Measurements from ENCODE around the gene PCBP3.

PCBP3 gene

GRCh38 chr21:45786660-45787059 lies 143.1 kb downstream of the PCBP3 start:
- no CpG with 5 or more reads among the region's 6 CpGs for WGBS (ENCODE audit: insufficient coverage, insufficient read length)
- DNase-seq (ENCODE audit: low read depth, low spot score): no peak

GRCh38 chr21:45787371-45787770 lies 143.8 kb downstream of the PCBP3 start:
- no CpG with 5 or more reads among the region's 8 CpGs for WGBS (ENCODE audit: insufficient coverage, insufficient read length)
- DNase-seq (ENCODE audit: low read depth, low spot score): no peak
- H3K4me1 ChIP-seq (ENCODE audit: control insufficient read depth, insufficient read depth, low read length): no peaks in the 10 kb centered on the region; the same call in 1 of the 2 replicates
- H3K36me3 ChIP-seq (ENCODE audit: control insufficient read depth, insufficient read depth, low read length): no peaks in the 10 kb centered on the region
- H3K4me3 ChIP-seq (ENCODE audit: low read length): no peak overlapping the region
- H3K9me3 ChIP-seq (ENCODE audit: control insufficient read depth, insufficient read depth, low read length): no peaks in the 10 kb centered on the region
- H3K27me3 ChIP-seq (ENCODE audit: control insufficient read depth, insufficient read depth, low read length): no peaks in the 10 kb centered on the region
- H3K27ac ChIP-seq (ENCODE audit: low read length): no peak overlapping the region

More at GRCh38 chr21:45786660-45787059, 143.1 kb downstream of the PCBP3 start:
- H3K4me3 ChIP-seq (ENCODE audit: low read length): no peak overlapping the region
- no peaks in the 10 kb centered on the region for H3K27me3 ChIP-seq (ENCODE audit: control insufficient read depth, insufficient read depth, low read length)
- H3K9me3 ChIP-seq (ENCODE audit: control insufficient read depth, insufficient read depth, low read length): no peaks in the 10 kb centered on the region
- no peaks in the 10 kb centered on the region; the same call in 1 of the 2 replicates for H3K4me1 ChIP-seq (ENCODE audit: control insufficient read depth, insufficient read depth, low read length)
- H3K36me3 ChIP-seq (ENCODE audit: control insufficient read depth, insufficient read depth, low read length): no peaks in the 10 kb centered on the region
- H3K27ac ChIP-seq (ENCODE audit: low read length): no peak overlapping the region

- no peaks in the 10 kb centered on the region for H3K4me1 ChIP-seq (ENCODE audit: control insufficient read depth, insufficient read depth, low read length)
- no peak for DNase-seq (ENCODE audit: low read depth, low spot score)
- no peaks in the 10 kb centered on the region for H3K36me3 ChIP-seq (ENCODE audit: control insufficient read depth, insufficient read depth, low read length)
- no peaks in the 10 kb centered on the region for H3K9me3 ChIP-seq (ENCODE audit: control insufficient read depth, insufficient read depth, low read length)
- WGBS (ENCODE audit: insufficient coverage, insufficient read length): no CpG with 5 or more reads among the region's 16 CpGs
- no peak overlapping the region for H3K27ac ChIP-seq (ENCODE audit: low read length)
- no peaks in the 10 kb centered on the region for H3K27me3 ChIP-seq (ENCODE audit: control insufficient read depth, insufficient read depth, low read length)
- H3K4me3 ChIP-seq (ENCODE audit: low read length): no peak overlapping the region
Observed at GRCh38 chr21:45788198-45788597, 144.7 kb downstream of the PCBP3 start.

- H3K9me3 ChIP-seq (ENCODE audit: control insufficient read depth, insufficient read depth, low read length): no peaks in the 10 kb centered on the region
- no CpG with 5 or more reads among the region's 14 CpGs for WGBS (ENCODE audit: insufficient coverage, insufficient read length)
- no peak overlapping the region for H3K4me3 ChIP-seq (ENCODE audit: low read length)
- DNase-seq (ENCODE audit: low read depth, low spot score): no peak
- no peaks in the 10 kb centered on the region for H3K27me3 ChIP-seq (ENCODE audit: control insufficient read depth, insufficient read depth, low read length)
- no peaks in the 10 kb centered on the region for H3K4me1 ChIP-seq (ENCODE audit: control insufficient read depth, insufficient read depth, low read length)
- no peak overlapping the region for H3K27ac ChIP-seq (ENCODE audit: low read length)
- no peaks in the 10 kb centered on the region for H3K36me3 ChIP-seq (ENCODE audit: control insufficient read depth, insufficient read depth, low read length)
Observed at GRCh38 chr21:45788637-45789506, 145.3 kb downstream of the PCBP3 start.

GRCh38 chr21:45790427-45790826 lies 146.9 kb downstream of the PCBP3 start:
- no peaks in the 10 kb centered on the region for H3K9me3 ChIP-seq (ENCODE audit: control insufficient read depth, insufficient read depth, low read length)
- no peak overlapping the region for H3K4me3 ChIP-seq (ENCODE audit: low read length)
- H3K36me3 ChIP-seq (ENCODE audit: control insufficient read depth, insufficient read depth, low read length): no peaks in the 10 kb centered on the region
- WGBS (ENCODE audit: insufficient coverage, insufficient read length): no CpG with 5 or more reads among the region's 7 CpGs
- H3K4me1 ChIP-seq (ENCODE audit: control insufficient read depth, insufficient read depth, low read length): no peaks in the 10 kb centered on the region
- no peak overlapping the region for H3K27ac ChIP-seq (ENCODE audit: low read length)
- no peaks in the 10 kb centered on the region for H3K27me3 ChIP-seq (ENCODE audit: control insufficient read depth, insufficient read depth, low read length)
- DNase-seq (ENCODE audit: low read depth, low spot score): no peak

GRCh38 chr21:45791562-45792418 lies 148.3 kb downstream of the PCBP3 start:
- no peak overlapping the region for H3K27ac ChIP-seq (ENCODE audit: low read length)
- H3K4me3 ChIP-seq (ENCODE audit: low read length): no peak overlapping the region
- WGBS (ENCODE audit: insufficient coverage, insufficient read length): no CpG with 5 or more reads among the region's 19 CpGs
- no peaks in the 10 kb centered on the region for H3K27me3 ChIP-seq (ENCODE audit: control insufficient read depth, insufficient read depth, low read length)
- H3K36me3 ChIP-seq (ENCODE audit: control insufficient read depth, insufficient read depth, low read length): no peaks in the 10 kb centered on the region
- DNase-seq (ENCODE audit: low read depth, low spot score): no peak
- H3K9me3 ChIP-seq (ENCODE audit: control insufficient read depth, insufficient read depth, low read length): no peaks in the 10 kb centered on the region
- H3K4me1 ChIP-seq (ENCODE audit: control insufficient read depth, insufficient read depth, low read length): no peaks in the 10 kb centered on the region

GRCh38 chr21:45792682-45793383 lies 149.3 kb downstream of the PCBP3 start:
- Histone ChIP-seq H3K27me3 (ENCODE audit: control insufficient read depth, insufficient read depth, low read length) (no peaks in the 10 kb centered on the region), H3K9me3 (ENCODE audit: control insufficient read depth, insufficient read depth, low read length) (no peaks in the 10 kb centered on the region), H3K36me3 (ENCODE audit: control insufficient read depth, insufficient read depth, low read length) (no peaks in the 10 kb centered on the region), H3K27ac (ENCODE audit: low read length) (no peak overlapping the region), H3K4me1 (ENCODE audit: control insufficient read depth, insufficient read depth, low read length) (no peaks in the 10 kb centered on the region), H3K4me3 (ENCODE audit: low read length) (no peak overlapping the region)
- no CpG with 5 or more reads among the region's 22 CpGs for WGBS (ENCODE audit: insufficient coverage, insufficient read length)
- DNase-seq (ENCODE audit: low read depth, low spot score): no peak

GRCh38 chr21:45794027-45794426 lies 150.5 kb downstream of the PCBP3 start:
- Histone ChIP-seq H3K36me3 (ENCODE audit: control insufficient read depth, insufficient read depth, low read length) (no peaks in the 10 kb centered on the region), H3K27ac (ENCODE audit: low read length) (no peak overlapping the region), H3K9me3 (ENCODE audit: control insufficient read depth, insufficient read depth, low read length) (no peaks in the 10 kb centered on the region), H3K4me1 (ENCODE audit: control insufficient read depth, insufficient read depth, low read length) (no peaks in the 10 kb centered on the region), H3K27me3 (ENCODE audit: control insufficient read depth, insufficient read depth, low read length) (no peaks in the 10 kb centered on the region), H3K4me3 (ENCODE audit: low read length) (no peak overlapping the region)
- WGBS (ENCODE audit: insufficient coverage, insufficient read length): no CpG with 5 or more reads among the region's 6 CpGs
- no peak for DNase-seq (ENCODE audit: low read depth, low spot score)

GRCh38 chr21:45796003-45796402 lies 152.5 kb downstream of the PCBP3 start:
- Histone ChIP-seq H3K9me3 (ENCODE audit: control insufficient read depth, insufficient read depth, low read length) (no peaks in the 10 kb centered on the region), H3K27ac (ENCODE audit: low read length) (no peak overlapping the region), H3K4me3 (ENCODE audit: low read length) (no peak overlapping the region), H3K4me1 (ENCODE audit: control insufficient read depth, insufficient read depth, low read length) (no peaks in the 10 kb centered on the region), H3K27me3 (ENCODE audit: control insufficient read depth, insufficient read depth, low read length) (no peaks in the 10 kb centered on the region), H3K36me3 (ENCODE audit: control insufficient read depth, insufficient read depth, low read length) (no peaks in the 10 kb centered on the region)
- WGBS (ENCODE audit: insufficient coverage, insufficient read length): no CpG with 5 or more reads among the region's 3 CpGs
- DNase-seq (ENCODE audit: low read depth, low spot score): no peak

- Histone ChIP-seq H3K4me3 (ENCODE audit: low read length) (no peak overlapping the region), H3K27ac (ENCODE audit: low read length) (no peak overlapping the region), H3K9me3 (ENCODE audit: control insufficient read depth, insufficient read depth, low read length) (no peaks in the 10 kb centered on the region), H3K4me1 (ENCODE audit: control insufficient read depth, insufficient read depth, low read length) (no peaks in the 10 kb centered on the region), H3K27me3 (ENCODE audit: control insufficient read depth, insufficient read depth, low read length) (no peaks in the 10 kb centered on the region), H3K36me3 (ENCODE audit: control insufficient read depth, insufficient read depth, low read length) (no peaks in the 10 kb centered on the region)
- no CpG with 5 or more reads among the region's 8 CpGs for WGBS (ENCODE audit: insufficient coverage, insufficient read length)
- no peak for DNase-seq (ENCODE audit: low read depth, low spot score)
Observed at GRCh38 chr21:45797338-45797737, 153.8 kb downstream of the PCBP3 start.
